Bone marrow (tissue), 2 donors: Measurements from ENCODE around the gene NNT.
"Not testable (repeated sequence)": the region's sequence is repeated elsewhere in the genome, so short reads cannot be mapped to it uniquely, and the experiment has no call there.

Source experiments
- DNase-seq, 2 donors: peaks; one replicate each; lab custom pipeline; 2025; lab: John Stamatoyannopoulos, UW

Gene NNT

GRCh38 chr5:43602461-43603343 is at the start of gene NNT:
Gene NNT (plus strand): TSS chr5:43603180. CDS start chr5:43609196, 6,016 bp downstream.
- peak; percentile 41 to 54 for DNase-seq

- no peak for DNase-seq
These were observed 49.6 kb upstream of the NNT start for GRCh38 chr5:43553381-43553780.

- no peak for DNase-seq
These were observed 48.5 kb upstream of the NNT start for GRCh38 chr5:43554497-43554896.

- DNase-seq: peak in 1 of 2 donors; percentile 55
These were observed 46.9 kb upstream of the NNT start for GRCh38 chr5:43555895-43556606.

GRCh38 chr5:43556607-43556856 is 46.4 kb upstream of the NNT start:
- DNase-seq: not testable (repeated sequence)

- peak; percentile 59 to 87 for DNase-seq
These were observed 46.0 kb upstream of the NNT start, which contains the start of gene PAIP1 for GRCh38 chr5:43556857-43557542. Gene PAIP1 (minus strand): TSS chr5:43557077. CDS start chr5:43556846, 231 bp downstream.

- no peak for DNase-seq
These were observed 42.9 kb upstream of the NNT start for GRCh38 chr5:43560128-43560527.

GRCh38 chr5:43561356-43561755 is 41.6 kb upstream of the NNT start:
- no peak for DNase-seq

GRCh38 chr5:43563321-43563720 is 39.7 kb upstream of the NNT start:
- DNase-seq: no peak

GRCh38 chr5:43564289-43564850 is 38.6 kb upstream of the NNT start:
- DNase-seq: no peak

GRCh38 chr5:43565043-43565442 is 37.9 kb upstream of the NNT start:
- DNase-seq: no peak

- no peak for DNase-seq
These were observed 35.0 kb upstream of the NNT start for GRCh38 chr5:43567967-43568366.

GRCh38 chr5:43569236-43569746 is 33.7 kb upstream of the NNT start:
- DNase-seq: no peak

- no peak for DNase-seq
These were observed 32.4 kb upstream of the NNT start for GRCh38 chr5:43570450-43571158.

- DNase-seq: no peak
These were observed 31.7 kb upstream of the NNT start for GRCh38 chr5:43571237-43571636.

- DNase-seq: no peak
These were observed 30.6 kb upstream of the NNT start for GRCh38 chr5:43572357-43572756.

- DNase-seq: no peak
These were observed 29.9 kb upstream of the NNT start for GRCh38 chr5:43573058-43573457.

- DNase-seq: not testable (repeated sequence)
These were observed 22.4 kb upstream of the NNT start for GRCh38 chr5:43580402-43581210.

- no peak for DNase-seq
These were observed 21.6 kb upstream of the NNT start for GRCh38 chr5:43581398-43581797.

- DNase-seq: no peak
These were observed 20.6 kb upstream of the NNT start for GRCh38 chr5:43582082-43583005.
